Measurements from ENCODE around the gene KRTAP10-2. TPM values are rescaled to one million over a fixed set of nuclear protein-coding genes. Genes with fewer than 3 reads are reported as not detected.
"Not testable (repeated sequence)": the region's sequence is repeated elsewhere in the genome, so short reads cannot be mapped to it uniquely, and the experiment has no call there.

The KRTAP10-2 gene
- total RNA-seq, 1 experiment from 2014 or later = not detected

GRCh38 chr21:44558695-44559094 lies 7.4 kb upstream of the KRTAP10-2 start, which contains the start of gene KRTAP10-3:
KRTAP10-3 (minus strand) TSS chr21:44558795; CDS start chr21:44558715, 80 bp downstream.
- no CpG with 5 or more reads among the region's 5 CpGs for WGBS (ENCODE audit: extremely low coverage, insufficient read length, low lambda C conversion rate)
- Histone ChIP-seq H3K56ac (ENCODE audit: insufficient read length, low read depth, low read length) (no peak within 1 kb of the TSS), H3T11ph (ENCODE audit: low read length) (no peak within 1 kb of the TSS), H3K27ac (ENCODE audit: insufficient read length, low read depth, low read length) (no peak within 1 kb of the TSS), H4K5ac (ENCODE audit: insufficient read length, low read depth, low read length) (no peak within 1 kb of the TSS), H2BK5ac (ENCODE audit: insufficient read length, low read length) (no peak within 1 kb of the TSS), H2BK120ac (ENCODE audit: low read depth, low read length, poor library complexity, severe bottlenecking) (no peak within 1 kb of the TSS), H3K9me3 (ENCODE audit: control insufficient read depth, low read depth, low read length) (no peaks in the 10 kb centered on the region), H4K8ac (replicated peaks; ENCODE audit: insufficient read length, low read depth, low read length) (no peak within 1 kb of the TSS), H3K14ac (ENCODE audit: insufficient read depth, low read length) (no peak within 1 kb of the TSS; the same call in 1 of the 2 replicates), H3K79me2 (ENCODE audit: insufficient read depth, low read length) (no peaks in the 10 kb centered on the region), H2AFZ (ENCODE audit: low read length) (no peak within 1 kb of the TSS), H3K23me2 (ENCODE audit: insufficient read length, low read depth, low read length, poor library complexity, severe bottlenecking) (no peaks in the 10 kb centered on the region), H3K27me3 (ENCODE audit: insufficient read depth, low read length) (no peaks in the 10 kb centered on the region), H2BK12ac (ENCODE audit: insufficient read length, low read depth, low read length) (no peak within 1 kb of the TSS), H3K4me1 (ENCODE audit: insufficient read depth, low read length) (no peaks in the 10 kb centered on the region), H2BK15ac (ENCODE audit: low read depth, low read length) (no peak within 1 kb of the TSS), H3K4ac (ENCODE audit: low read depth, low read length) (no peak within 1 kb of the TSS), H4K20me1 (ENCODE audit: control insufficient read depth, insufficient read depth, insufficient read length) (no peaks in the 10 kb centered on the region), H3K4me2 (ENCODE audit: insufficient read depth, insufficient read length, low read length) (no peak within 1 kb of the TSS), H3K23ac (ENCODE audit: insufficient read length, low read depth, low read length) (no peak within 1 kb of the TSS), H4K91ac (ENCODE audit: insufficient read length, low read depth, low read length) (no peak within 1 kb of the TSS), H3K79me1 (ENCODE audit: insufficient read depth, low read depth, low read length, poor library complexity, severe bottlenecking) (no peaks in the 10 kb centered on the region), H3K18ac (ENCODE audit: insufficient read length, low read depth, low read length) (no peak within 1 kb of the TSS), H3K9ac (ENCODE audit: extremely low read depth, insufficient read length, low read length) (no peak within 1 kb of the TSS), H2BK20ac (ENCODE audit: low read depth, low read length, poor library complexity, severe bottlenecking) (no peak within 1 kb of the TSS), H2AK5ac (ENCODE audit: insufficient read length, low read length) (no peak within 1 kb of the TSS)
- TF ChIP-seq CTCF (conservative IDR thresholded peaks at IDR 0.05) = no peak
- Mint-ChIP-seq H3K36me3 (ENCODE audit: insufficient read depth in 1 of 3, low read depth in 3 of 3) (no peaks in the 10 kb centered on the region), H3K27ac (peak within 1 kb of the TSS in 2 of 3 experiments; percentile 71 to 85; a peak in 4 of 7 replicates), H3K4me3 (no peak within 1 kb of the TSS), H3K4me1 (peaks cover 11 to 13% of the 10 kb centered on the region in 2 experiments; a peak in 3 of 4 replicates), H3K27me3 (ENCODE audit: low read depth) (peaks cover 9% of the 10 kb centered on the region), H3K9me3 (no peaks in the 10 kb centered on the region)
- no peak for DNase-seq

- not testable (repeated sequence) for H3K23me2 ChIP-seq (ENCODE audit: insufficient read length, low read depth, low read length, poor library complexity, severe bottlenecking); H3T11ph ChIP-seq (ENCODE audit: low read length); H3K9me3 ChIP-seq (ENCODE audit: control insufficient read depth, low read depth, low read length); H3K9ac ChIP-seq (ENCODE audit: extremely low read depth, insufficient read length, low read length); H3K23ac ChIP-seq (ENCODE audit: insufficient read length, low read depth, low read length); H3K4me2 ChIP-seq (ENCODE audit: insufficient read depth, insufficient read length, low read length); H3K9me3 Mint-ChIP-seq; H3K27me3 Mint-ChIP-seq (ENCODE audit: low read depth); H2AFZ ChIP-seq (ENCODE audit: low read length); H2BK5ac ChIP-seq (ENCODE audit: insufficient read length, low read length); H3K27ac ChIP-seq (ENCODE audit: insufficient read length, low read depth, low read length); H3K18ac ChIP-seq (ENCODE audit: insufficient read length, low read depth, low read length); H4K5ac ChIP-seq (ENCODE audit: insufficient read length, low read depth, low read length); H3K79me1 ChIP-seq (ENCODE audit: insufficient read depth, low read depth, low read length, poor library complexity, severe bottlenecking); H4K91ac ChIP-seq (ENCODE audit: insufficient read length, low read depth, low read length); H3K4me1 ChIP-seq (ENCODE audit: insufficient read depth, low read length); H2BK120ac ChIP-seq (ENCODE audit: low read depth, low read length, poor library complexity, severe bottlenecking); H3K4me3 Mint-ChIP-seq; H3K4ac ChIP-seq (ENCODE audit: low read depth, low read length); H4K8ac ChIP-seq (replicated peaks; ENCODE audit: insufficient read length, low read depth, low read length); DNase-seq; H2AK5ac ChIP-seq (ENCODE audit: insufficient read length, low read length); H3K79me2 ChIP-seq (ENCODE audit: insufficient read depth, low read length); H3K27ac Mint-ChIP-seq; H2BK20ac ChIP-seq (ENCODE audit: low read depth, low read length, poor library complexity, severe bottlenecking); H2BK15ac ChIP-seq (ENCODE audit: low read depth, low read length); H3K36me3 Mint-ChIP-seq (ENCODE audit: insufficient read depth in 1 of 3, low read depth in 3 of 3); H2BK12ac ChIP-seq (ENCODE audit: insufficient read length, low read depth, low read length); H4K20me1 ChIP-seq (ENCODE audit: control insufficient read depth, insufficient read depth, insufficient read length); H3K56ac ChIP-seq (ENCODE audit: insufficient read length, low read depth, low read length); H3K27me3 ChIP-seq (ENCODE audit: insufficient read depth, low read length); H3K14ac ChIP-seq (ENCODE audit: insufficient read depth, low read length)
- peaks cover 11 to 13% of the 10 kb centered on the region in 2 experiments; a peak in 3 of 4 replicates for H3K4me1 Mint-ChIP-seq
- no CpG with 5 or more reads among the region's 10 CpGs for WGBS (ENCODE audit: extremely low coverage, insufficient read length, low lambda C conversion rate)
Measured at GRCh38 chr21:44558329-44558675, 7.0 kb upstream of the KRTAP10-2 start.
